Measurements from ENCODE around the gene THEMIS2.

Gene THEMIS2

DNA sequence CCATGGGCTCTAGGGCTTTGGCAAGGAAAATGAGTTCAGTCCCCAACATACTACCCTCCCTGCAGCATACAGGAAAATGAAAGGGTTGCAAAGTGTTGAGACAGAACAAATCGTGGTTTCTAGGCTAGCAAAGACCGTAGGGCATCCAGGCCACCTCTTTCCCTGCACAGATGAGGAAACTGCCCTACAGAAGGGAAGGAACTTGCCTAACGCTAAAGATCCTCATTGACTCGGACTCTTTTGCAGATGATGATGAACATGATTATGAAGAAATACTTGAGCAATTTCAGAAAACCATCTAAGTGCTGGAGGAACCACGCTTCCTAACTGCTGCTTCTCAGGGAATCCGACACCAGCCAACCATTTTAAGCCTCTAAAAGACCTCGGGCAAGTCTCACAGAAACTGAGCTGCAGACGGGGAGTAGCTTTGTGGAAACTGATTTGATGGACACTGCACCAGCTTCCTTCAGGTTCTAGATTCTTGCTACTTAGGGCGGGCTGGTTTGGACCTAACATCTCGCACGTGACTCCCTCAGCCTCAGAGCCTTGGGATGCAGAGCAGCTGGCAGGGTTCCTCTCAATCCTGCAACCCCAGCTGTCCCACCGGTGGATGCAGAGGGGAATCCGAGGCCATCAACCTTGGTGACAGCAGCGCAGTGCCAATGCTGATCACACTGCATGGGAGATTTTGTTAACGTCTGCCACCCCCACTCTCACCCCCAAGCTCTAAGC, 13.4 kb downstream of the THEMIS2 start:
- no peak for DNase-seq (ENCODE audit: low spot score)

DNA sequence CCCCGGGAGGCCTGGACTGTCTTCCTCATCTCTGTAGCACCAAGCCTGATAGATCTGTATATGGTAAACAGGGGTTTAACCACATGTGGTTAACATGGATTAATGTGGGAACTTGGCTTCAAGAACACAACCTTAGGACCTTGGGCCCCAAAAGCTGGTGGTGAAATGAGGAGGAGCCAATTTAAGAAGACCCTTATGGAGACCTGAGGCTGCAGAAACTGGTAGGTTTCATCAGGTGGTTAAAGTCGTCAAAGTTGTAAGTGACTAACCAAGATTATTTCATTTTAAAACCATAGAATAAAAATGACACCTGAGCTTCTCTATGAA, 14.0 kb downstream of the THEMIS2 start:
- DNase-seq (ENCODE audit: low spot score) = no peak

DNA sequence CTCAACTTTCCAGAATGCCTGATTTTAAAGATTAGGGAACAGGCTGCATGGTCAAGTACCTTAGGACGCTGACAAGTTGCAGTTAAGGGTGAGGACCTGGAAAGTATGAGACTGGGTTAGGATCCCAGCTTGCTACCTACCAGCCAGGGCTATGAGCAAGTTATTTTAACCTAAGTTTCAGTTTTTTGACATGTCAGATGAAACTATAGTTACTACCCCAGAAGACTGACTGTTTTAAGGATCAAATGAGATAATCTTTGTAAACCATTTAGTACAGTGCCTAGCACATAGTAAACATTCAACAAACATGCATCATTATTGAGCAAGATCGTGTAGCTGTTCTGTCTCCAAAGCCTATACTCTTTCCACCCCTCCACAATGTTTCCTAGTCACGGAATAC, 14.4 kb downstream of the THEMIS2 start:
- no peak for DNase-seq (ENCODE audit: low spot score)

DNA sequence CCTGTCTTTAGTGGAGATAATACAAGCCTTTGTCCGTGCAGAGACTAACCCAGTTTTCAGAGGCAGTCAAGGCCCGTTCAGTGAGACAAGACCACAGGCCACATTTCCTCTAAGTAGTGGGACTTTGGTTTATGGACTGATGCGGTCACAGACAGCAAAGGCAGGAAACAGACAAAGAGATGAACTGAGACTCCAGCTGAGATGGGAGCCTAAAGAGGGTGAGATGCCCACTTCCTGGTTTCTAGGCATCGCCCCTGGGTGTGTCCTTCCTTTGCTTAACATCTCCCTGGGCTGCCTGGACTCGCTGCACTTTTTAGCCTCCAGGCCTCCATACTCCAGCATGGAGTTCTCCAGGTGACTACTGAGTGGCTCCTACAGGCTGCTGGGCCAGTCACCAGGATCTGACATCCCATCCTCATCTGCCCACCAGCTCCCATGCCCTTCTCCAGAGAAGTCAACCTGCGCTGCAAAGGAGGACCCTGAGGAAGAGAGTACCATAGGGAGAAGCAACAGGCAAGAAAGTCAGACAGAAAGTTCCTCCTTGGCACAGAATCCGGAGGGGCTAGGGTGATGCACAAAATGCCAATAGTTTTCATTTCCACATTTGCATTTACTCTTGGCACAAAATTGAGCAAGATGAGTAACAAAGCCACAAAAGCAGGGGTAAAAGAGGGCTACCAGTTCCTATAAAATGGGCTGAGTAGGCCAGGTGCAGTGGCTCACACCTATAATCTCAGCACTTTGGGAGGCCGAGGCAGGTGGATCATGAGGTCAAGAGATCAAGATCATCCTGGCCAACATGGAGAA, 15.1 kb downstream of the THEMIS2 start:
- no peak for DNase-seq (ENCODE audit: low spot score)

DNA sequence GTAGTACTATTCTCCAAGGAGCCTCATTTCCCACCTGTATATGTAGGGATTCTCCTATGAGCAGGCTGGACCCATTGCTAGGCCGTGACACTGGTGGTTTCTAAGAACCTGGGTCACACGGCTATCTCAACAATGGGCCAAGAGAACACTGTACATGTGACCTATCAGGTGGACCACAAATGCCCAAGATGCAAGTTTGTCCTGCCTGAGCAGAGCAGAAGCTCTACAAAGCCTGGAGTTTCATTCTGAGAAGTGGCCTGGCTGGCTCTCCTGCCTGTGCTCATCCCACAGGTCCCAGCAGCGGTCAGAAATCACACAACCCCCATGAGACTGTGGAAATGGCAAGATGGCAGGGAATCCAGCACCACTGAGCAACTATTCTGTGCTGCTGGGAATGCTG, 17.2 kb downstream of the THEMIS2 start:
- DNase-seq (ENCODE audit: low spot score) = no peak

DNA sequence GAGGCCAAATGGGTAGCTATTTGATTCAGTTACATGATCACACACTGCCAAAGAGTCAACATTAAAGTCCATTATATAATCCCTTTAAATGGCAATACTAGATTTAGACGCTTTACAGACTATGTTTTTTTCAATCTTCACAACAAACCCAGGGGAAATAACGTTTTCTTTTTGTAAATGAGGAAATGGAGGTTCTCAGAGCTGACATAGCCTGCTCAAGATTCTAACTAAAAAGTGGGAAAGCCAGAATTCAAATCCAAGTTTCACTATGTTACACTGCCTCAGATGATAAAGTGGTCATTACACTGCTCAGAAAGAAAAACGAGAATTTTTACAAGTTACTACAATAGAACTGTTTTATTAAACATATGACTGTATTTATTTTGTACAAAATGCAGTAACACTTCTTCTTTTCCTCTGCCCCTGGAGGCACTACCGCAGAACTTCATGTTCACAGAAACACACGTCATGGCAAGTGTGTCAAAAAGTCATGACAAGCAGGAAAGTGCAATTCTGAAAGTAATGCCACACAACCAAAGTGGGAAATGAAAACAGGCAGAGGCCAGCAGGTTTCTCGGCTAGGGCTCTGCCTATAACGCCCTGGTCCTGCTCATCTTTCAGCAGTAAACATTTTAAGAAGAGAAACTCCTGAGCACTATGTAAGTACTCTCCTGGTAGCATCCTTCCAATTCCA, 19.0 kb downstream of the THEMIS2 start:
- no peak for DNase-seq (ENCODE audit: low spot score)

DNA sequence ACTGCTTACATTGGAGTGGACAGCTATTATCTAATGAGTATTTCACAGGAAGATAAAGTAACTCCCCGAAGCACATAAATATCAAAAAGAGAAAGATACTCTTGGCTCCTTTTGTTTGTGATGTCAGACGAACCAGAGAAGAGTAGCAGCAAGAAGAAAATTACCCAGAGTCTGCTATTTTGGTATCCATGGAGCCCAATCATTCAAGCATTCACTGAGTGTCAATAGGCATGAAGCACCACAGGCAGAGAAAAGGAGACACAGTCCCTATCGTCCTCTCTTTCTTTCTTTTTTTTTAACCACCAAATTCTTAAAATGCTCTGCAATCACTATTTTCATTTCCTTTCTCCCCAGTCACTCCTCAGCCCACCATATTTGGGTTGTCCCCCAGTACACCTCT, 22.2 kb downstream of the THEMIS2 start:
- DNase-seq (ENCODE audit: low spot score) = no peak

DNA sequence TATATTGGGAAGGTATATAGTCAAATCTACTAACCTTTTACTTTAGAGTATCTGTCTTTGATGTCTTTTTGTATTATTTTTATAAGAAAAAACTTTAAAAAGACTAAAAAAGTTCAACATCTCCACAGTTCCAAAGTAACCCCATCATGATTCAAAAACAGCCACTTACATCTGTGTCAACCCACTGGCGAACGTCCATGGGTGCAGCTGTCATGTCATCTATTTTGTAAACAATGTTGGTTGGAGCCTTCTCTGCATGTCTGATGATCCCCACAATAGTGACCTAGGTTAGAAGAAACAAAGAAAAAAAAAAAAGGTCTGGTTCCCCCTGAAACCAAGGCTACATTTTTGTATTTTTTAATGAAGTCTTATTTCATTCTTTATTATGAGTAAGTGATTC, 34.4 kb downstream of the THEMIS2 start:
- no peak for DNase-seq (ENCODE audit: low spot score)

DNA sequence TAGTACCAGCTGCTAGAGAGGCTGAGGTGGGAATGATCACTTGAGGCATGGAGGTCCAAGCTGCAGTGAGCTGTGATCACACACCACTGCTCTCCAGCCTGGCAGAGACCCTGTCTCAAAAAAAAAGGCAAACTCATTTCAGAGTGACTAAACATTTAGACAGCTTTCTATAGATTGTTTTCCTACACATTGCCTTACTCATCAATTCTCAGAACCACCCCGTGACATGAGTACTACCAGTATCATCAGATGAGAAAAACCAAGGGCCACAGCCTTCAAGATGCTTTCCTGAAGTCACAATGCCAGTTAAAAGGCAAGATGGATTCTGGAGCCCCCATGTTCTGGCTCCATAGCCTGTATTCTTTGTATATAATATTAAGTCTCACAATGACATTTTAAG, 40.1 kb downstream of the THEMIS2 start:
- no peak for DNase-seq (ENCODE audit: low spot score)

DNA sequence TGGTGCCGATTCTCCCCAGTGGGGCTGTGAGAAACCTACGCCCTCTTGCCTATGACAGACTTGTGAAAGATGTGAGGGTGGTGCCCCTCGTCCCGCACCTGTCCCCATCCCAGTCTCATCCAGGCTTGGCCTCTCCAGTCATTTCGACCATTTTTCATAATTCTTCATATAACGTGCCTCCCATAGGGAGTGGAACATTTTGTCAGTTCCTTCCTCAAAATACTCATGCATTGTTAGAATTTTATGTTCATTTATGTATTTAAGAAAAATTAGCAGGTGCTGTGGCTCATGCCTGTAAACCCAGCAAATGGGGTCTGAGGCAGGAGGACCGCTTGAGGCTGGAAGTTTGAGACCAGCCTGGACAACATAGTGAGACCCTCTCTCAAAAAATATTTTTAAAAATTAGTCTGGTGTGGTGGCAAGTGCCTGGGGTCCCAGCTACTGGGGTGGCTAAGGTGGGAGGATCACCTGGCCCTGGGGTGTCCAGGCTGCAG, 42.8 kb downstream of the THEMIS2 start:
- no peak for DNase-seq (ENCODE audit: low spot score)

DNA sequence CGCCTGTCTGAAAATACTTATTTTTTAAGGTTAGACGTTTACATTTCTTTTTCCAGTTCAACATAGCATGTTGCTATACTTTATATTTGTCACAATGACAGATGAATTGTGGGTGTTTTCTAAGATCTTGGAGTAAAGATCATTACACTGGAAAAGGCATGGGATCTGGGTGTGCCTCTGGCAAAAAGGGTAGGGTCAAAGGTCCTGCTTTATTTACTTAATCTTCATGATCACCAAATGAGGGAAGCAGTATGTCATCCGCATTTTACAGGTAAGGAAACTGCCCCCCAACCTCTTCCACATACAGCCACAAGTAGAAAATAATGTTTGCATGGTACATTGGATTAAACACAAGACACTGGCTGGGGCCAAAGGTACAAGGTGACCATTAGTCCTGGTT, 49.9 kb downstream of the THEMIS2 start:
- DNase-seq (ENCODE audit: low spot score) = no peak

DNA sequence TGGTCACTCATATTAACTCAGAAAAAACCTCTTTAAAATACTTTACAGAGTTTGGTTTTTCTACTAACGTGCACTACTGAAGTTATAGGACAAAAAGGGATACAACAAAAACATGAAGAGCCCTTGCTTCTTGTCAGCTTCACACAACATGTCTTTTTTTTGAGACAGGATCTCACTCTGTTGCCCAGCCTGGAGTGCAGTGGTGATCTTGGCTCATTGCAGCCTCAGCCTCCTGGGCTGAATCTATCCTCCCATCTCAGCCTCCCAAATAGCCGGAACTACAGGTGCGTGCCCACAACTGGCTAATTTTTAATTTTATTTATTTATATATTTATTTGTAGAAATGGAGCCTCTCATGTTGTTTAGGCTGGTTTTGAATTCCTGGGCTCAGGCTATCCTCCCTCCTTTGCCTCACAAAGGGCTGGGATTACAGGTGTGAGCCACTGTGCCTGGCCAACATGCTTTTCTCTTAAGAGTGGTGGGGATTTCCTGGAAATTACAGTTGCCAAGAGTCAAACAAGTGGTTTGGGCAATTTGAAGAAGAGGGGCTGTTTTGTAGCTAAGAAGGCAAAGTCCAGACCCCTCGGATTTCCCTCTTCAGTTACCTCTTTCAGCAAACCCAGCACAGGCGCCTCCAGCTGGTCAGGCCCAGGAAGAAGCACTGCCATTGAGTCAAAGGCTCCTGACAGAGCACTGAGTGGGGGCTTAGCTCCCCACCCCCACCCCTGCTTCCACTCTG, 56.0 kb downstream of the THEMIS2 start:
- DNase-seq (ENCODE audit: low spot score) = no peak

DNA sequence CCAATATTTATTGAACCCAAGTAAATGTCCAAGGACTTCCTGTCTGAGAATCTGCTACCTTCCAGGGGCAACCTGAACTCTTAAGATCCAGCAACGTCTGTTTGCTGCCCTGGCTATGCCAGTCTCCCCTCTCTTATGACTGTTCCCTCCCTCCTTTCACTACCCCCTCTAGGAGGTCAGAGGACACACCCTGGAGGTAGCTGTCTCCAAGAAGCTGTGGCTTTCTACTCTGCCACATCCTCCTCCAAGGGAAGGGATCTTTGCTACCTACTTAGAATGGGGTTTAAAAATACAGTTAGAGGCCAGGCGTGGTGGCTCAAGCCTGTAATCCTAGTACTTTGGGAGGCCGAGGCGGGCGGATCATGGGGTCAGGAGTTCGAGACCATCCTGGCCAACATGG, 58.8 kb downstream of the THEMIS2 start:
- DNase-seq (ENCODE audit: low spot score) = no peak

DNA sequence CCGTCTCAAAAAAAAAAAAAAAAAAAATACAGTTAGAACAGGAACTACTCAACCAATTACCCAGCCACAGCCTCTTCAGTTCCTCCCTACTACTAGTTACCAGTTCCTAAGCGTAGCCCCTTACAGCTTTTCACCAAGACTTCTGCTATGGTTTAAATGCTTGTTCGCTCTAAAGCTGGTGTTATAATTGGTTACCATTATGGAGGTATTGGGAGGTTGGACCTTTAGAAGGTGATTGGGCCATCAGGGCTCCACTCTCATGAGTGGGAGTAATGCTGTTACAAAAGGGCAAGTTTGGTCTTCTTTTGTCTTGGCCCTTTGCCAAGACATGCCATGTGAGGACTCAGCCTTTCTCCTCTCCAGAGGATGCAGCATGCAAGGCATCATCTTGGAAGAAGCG, 59.4 kb downstream of the THEMIS2 start:
- no peak for DNase-seq (ENCODE audit: low spot score)

DNA sequence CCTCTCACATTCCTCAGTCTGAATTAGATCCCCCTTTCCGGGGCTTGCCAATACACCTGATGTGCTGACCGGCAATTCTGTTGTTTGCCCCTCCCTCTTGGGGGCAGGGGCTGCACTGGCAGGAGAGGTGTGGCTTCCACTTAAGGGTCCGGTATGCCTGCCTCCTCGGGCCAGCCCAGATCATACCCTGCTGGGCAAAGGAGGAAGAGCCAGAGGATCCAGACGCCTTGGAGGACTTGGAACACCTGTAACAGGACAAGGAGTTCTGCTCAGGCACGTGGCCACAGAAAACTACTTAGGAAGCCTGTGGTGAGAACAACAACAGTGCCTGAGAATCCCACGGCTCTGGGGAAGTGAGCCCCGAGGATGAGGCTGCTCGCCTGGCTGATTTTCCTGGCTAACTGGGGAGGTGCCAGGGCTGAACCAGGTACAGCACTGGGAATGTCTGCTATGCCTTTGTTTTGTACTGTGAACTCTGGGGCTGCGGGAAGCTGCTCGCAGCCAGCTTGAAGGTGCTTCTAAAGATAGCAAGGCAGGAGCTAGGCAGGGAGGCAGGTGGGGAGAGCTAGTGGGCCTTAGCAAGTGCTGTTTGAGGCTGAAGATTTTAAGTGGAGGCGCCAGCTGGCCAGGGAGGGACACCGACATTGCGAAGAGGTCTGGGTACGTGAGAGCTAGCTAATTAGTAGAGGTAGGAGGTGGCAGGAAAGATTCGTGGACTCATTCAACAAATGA, 62.6 kb downstream of the THEMIS2 start, which contains the start of gene SMPDL3B:
TSS of gene SMPDL3B (plus strand) at position 183 of the 732 bp plus-strand sequence. CDS start at position 367, 184 bp downstream.
- DNase-seq (ENCODE audit: low spot score) = no peak

DNA sequence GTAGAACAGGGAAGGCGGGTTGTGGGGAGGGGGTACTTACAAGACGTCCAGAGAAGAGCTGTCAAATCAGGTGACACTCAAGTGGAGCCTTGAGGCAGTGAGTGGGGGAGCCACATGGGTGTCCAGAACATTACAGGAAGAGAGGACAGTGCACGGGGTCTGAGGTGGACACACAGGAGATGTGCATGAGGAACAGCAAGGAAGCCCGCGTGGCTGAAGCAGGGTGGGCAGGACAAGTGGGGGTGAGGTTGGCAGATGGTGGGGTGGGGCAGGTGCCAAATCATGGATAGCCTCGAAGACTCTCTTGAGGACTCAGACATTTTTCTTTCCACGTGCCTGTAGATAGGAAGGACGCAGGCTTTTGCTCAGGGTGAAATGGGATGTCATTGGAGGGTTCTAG, 63.4 kb downstream of the THEMIS2 start:
- no peak for DNase-seq (ENCODE audit: low spot score)

Measured in putamen (tissue), 1 donor.